Measurements from ENCODE around the gene GFRA1. TPM values are rescaled to one million over a fixed set of nuclear protein-coding genes. Genes with fewer than 3 reads are reported as not detected.

The GFRA1 gene
- total and polyA plus RNA-seq, 2 of the 8 experiments (the other 6 are each of a cell fraction or from before 2014, with no cell fraction given) = 1.1 to 2.0 TPM

DNA sequence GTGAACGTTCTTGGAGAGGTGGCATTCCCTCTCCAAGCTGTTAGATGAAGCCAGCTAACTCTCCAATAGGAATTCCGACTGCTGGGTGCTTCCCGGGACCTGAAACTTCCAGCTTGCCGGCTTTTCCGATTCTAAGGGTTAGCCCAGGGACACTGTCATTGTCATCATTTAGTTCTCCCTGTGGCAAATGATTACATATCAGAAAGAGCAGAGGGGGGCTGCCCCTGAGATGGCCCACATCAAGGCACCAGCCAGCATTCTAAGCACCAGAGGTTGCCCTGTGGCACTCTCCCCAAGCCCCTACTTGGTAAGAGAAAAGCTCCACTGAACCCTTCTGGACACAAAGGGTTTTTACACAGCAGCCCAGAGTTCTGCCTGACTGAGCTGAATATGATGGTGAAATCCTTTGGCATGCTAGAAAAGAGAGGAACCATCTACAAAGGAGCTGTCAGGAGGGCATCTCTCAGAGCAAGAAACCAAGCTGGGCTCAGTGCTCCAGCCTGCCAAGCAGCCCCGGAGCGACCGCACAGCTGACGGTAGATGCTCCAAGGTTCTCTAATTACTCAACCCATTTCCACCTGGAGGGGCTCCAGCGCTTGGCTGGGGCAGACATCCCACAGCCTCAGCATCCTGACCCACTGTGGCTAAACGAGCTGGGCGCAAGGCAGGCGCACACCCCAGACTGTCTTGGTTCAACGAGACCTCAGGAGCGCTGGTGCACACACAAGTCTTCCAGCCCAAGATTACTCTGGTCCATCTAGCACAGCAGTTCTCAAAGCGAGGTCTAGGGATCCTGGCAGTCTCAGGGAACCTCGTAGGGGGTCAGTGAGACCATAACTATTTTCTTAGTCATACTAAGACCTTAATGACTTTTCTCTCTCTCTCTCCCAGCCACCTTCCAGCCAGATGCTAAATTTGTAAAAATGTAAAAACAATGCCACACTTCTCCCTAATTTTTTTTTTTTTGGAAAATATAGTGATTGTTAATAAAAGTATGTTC is 160.5 kb downstream of the GFRA1 start:
- H4K20me1 ChIP-seq (replicated peaks in 1 of 2; ENCODE audit: control insufficient read depth in 1 of 2, insufficient read depth in 2 of 2, low read length in 2 of 2) = no peaks in the 10 kb centered on the region
- H3K23me2 ChIP-seq (ENCODE audit: low read depth, low read length) = no peaks in the 10 kb centered on the region; the same call in 1 of the 2 replicates
- H2BK12ac ChIP-seq (ENCODE audit: low read depth, low read length) = no peak overlapping the region
- no peak for FAIRE-seq
- no peak overlapping the region for H3K23ac ChIP-seq (ENCODE audit: insufficient read length)
- H3K9me3 ChIP-seq (ENCODE audit: insufficient read depth in 2 of 2, low read depth in 1 of 2, low read length in 1 of 2) = no peaks in the 10 kb centered on the region; a peak in 1 of 4 replicates
- no peak overlapping the region for H3K4me3 ChIP-seq (ENCODE audit: extremely low read depth in 1 of 4, insufficient read depth in 2 of 4, low read depth in 3 of 4, low read length in 4 of 4)
- H3K56ac ChIP-seq (replicated peaks; ENCODE audit: insufficient read length, low read depth, low read length) = no peak overlapping the region
- no peak overlapping the region for H3K27ac ChIP-seq (ENCODE audit: low read depth, low read length)
- H3K79me2 ChIP-seq (ENCODE audit: control insufficient read depth in 1 of 2, insufficient read depth in 2 of 2, low read length in 2 of 2) = no peaks in the 10 kb centered on the region
- ChIA-PET POLR2A (ENCODE audit: partially characterized antibody) (no interaction called here), CTCF (ENCODE audit: partially characterized antibody) (interaction anchor here (0.6 to 6.8 kb wide), 11 partner anchors 10 to 427 kb away, joined by 3 to 60 read pairs (median 3); no protein-coding TSS in a partner anchor)
- H3K27me3 ChIP-seq (replicated peaks in 1 of 4; ENCODE audit: control insufficient read depth in 3 of 4, extremely low read depth in 1 of 4, insufficient read depth in 3 of 4, low read length in 3 of 4) = no peaks in the 10 kb centered on the region
- H3K4me2 ChIP-seq (ENCODE audit: insufficient read depth in 1 of 2, low read depth in 2 of 2, low read length in 2 of 2) = no peak overlapping the region
- no peak overlapping the region for H4K8ac ChIP-seq (ENCODE audit: extremely low read depth, insufficient read depth, low read length)
- H2AFZ ChIP-seq (ENCODE audit: low read length) = no peak overlapping the region
- no peak overlapping the region for H2BK120ac ChIP-seq (replicated peaks; ENCODE audit: low read depth, low read length)
- H3K14ac ChIP-seq (ENCODE audit: insufficient read length) = no peak overlapping the region
- H3K4me1 ChIP-seq (replicated peaks in 1 of 4; ENCODE audit: control insufficient read depth in 3 of 4, insufficient read depth in 4 of 4, low read length in 3 of 4) = peaks cover 0 to 6% (median 0%) of the 10 kb centered on the region in 4 experiments; a peak in 4 of 7 replicates
- H4K5ac ChIP-seq (ENCODE audit: insufficient read length, low read depth, low read length) = no peak overlapping the region
- no peak overlapping the region for H2AK5ac ChIP-seq (ENCODE audit: low read depth, low read length)
- H4K91ac ChIP-seq (replicated peaks; ENCODE audit: insufficient read length, low read length) = no peak overlapping the region
- H3K36me3 ChIP-seq (ENCODE audit: control insufficient read depth in 2 of 4, insufficient read depth in 4 of 4, low read length in 3 of 4) = no peaks in the 10 kb centered on the region
- H3K9ac ChIP-seq (replicated peaks in 1 of 4; ENCODE audit: extremely low read depth in 1 of 4, low read depth in 3 of 4, low read length in 3 of 4) = no peak overlapping the region
- no peak overlapping the region for H2BK20ac ChIP-seq (ENCODE audit: low read length)
- H3K18ac ChIP-seq (ENCODE audit: extremely low read depth, low read length) = no peak overlapping the region
- H3K79me1 ChIP-seq (ENCODE audit: low read depth, low read length) = no peaks in the 10 kb centered on the region
- no peak overlapping the region for H2BK5ac ChIP-seq (ENCODE audit: low read depth, low read length)
- 94% methylated on average over 17 of the region's 17 CpGs; no CpG with 5 or more reads in 1 of the 2 experiments for WGBS, 2 experiments (ENCODE audit: extremely low coverage in 1 of 2, insufficient coverage in 1 of 2, insufficient read length in 1 of 2, insufficient replicate concordance in 2 of 2, low coverage in 1 of 2, low lambda C conversion rate in 2 of 2, missing lambda C conversion rate in 1 of 2)
- DNase-seq (ENCODE audit: low read depth in 1 of 2, low spot score in 2 of 2) = no peak
- H2BK15ac ChIP-seq (ENCODE audit: low read length) = no peak overlapping the region
- H3K4ac ChIP-seq (replicated peaks; ENCODE audit: insufficient read length, low read depth, low read length) = no peak overlapping the region
- TF ChIP-seq SP2 (IDR thresholded peaks at IDR 0.05; ENCODE audit: low read length) (no peak), TBP (IDR thresholded peaks at IDR 0.05; ENCODE audit: low read depth, low read length) (no peak), SAP30 (IDR thresholded peaks at IDR 0.05; ENCODE audit: insufficient read depth, insufficient replicate concordance, low read length) (no peak), JUN (IDR thresholded peaks at IDR 0.05; ENCODE audit: low read depth, low read length) (no peak), POU5F1 (IDR thresholded peaks at IDR 0.05; ENCODE audit: low read depth, low read length) (no peak), CEBPB (IDR thresholded peaks at IDR 0.05; ENCODE audit: low read depth, low read length) (no peak), SIRT6 (IDR thresholded peaks at IDR 0.05; ENCODE audit: low read length) (no peak), RFX5 (IDR thresholded peaks at IDR 0.05; ENCODE audit: borderline replicate concordance, low read depth, low read length) (no peak), NANOG (IDR thresholded peaks at IDR 0.05; ENCODE audit: insufficient read depth, low read depth, low read length, poor library complexity, severe bottlenecking) (no peak), SUZ12 (IDR thresholded peaks at IDR 0.05; ENCODE audit: low read length) (no peak), PHF8 (conservative IDR thresholded peaks at IDR 0.05; ENCODE audit: low read depth, low read length) (no peak)
- TF ChIP-seq, protein P1, sequence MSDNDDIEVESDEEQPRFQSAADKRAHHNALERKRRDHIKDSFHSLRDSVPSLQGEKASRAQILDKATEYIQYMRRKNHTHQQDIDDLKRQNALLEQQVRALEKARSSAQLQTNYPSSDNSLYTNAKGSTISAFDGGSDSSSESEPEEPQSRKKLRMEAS (IDR thresholded peaks at IDR 0.05) = no peak
